Measurements from ENCODE around the gene IGF2R.

The IGF2R gene

GRCh38 chr6:160044687-160045086 is 75.8 kb downstream of the IGF2R start:
- in situ Hi-C loops (cut with HindIII; ENCODE audit: low sequenced_read_pairs), result no loop called here
- TF ChIP-seq CTCF (IDR thresholded peaks at IDR 0.05; ENCODE audit: low read depth, low read length, missing control alignments), result no peak
- no peak for DNase-seq (ENCODE audit: low read depth)
- no peak overlapping the region for H3K4me3 ChIP-seq (ENCODE audit: low read depth, low read length)

- no peak for DNase-seq (ENCODE audit: low read depth)
- in situ Hi-C loops (cut with HindIII; ENCODE audit: low sequenced_read_pairs), result no loop called here
- H3K4me3 ChIP-seq (ENCODE audit: low read depth, low read length), result no peak overlapping the region
- TF ChIP-seq CTCF (IDR thresholded peaks at IDR 0.05; ENCODE audit: low read depth, low read length, missing control alignments), result no peak
Measured at GRCh38 chr6:160048471-160048870, 79.6 kb downstream of the IGF2R start.

- in situ Hi-C loops (cut with HindIII; ENCODE audit: low sequenced_read_pairs), result no loop called here
- no peak overlapping the region for H3K4me3 ChIP-seq (ENCODE audit: low read depth, low read length)
- no peak for TF ChIP-seq CTCF (IDR thresholded peaks at IDR 0.05; ENCODE audit: low read depth, low read length, missing control alignments)
- DNase-seq (ENCODE audit: low read depth), result no peak
Measured at GRCh38 chr6:160049346-160049745, 80.5 kb downstream of the IGF2R start.

- no peak overlapping the region for H3K4me3 ChIP-seq (ENCODE audit: low read depth, low read length)
- no peak for DNase-seq (ENCODE audit: low read depth)
- in situ Hi-C loops (cut with HindIII; ENCODE audit: low sequenced_read_pairs), result no loop called here
- no peak for TF ChIP-seq CTCF (IDR thresholded peaks at IDR 0.05; ENCODE audit: low read depth, low read length, missing control alignments)
Measured at GRCh38 chr6:160050022-160050421, 81.1 kb downstream of the IGF2R start.

GRCh38 chr6:160051390-160051789 is 82.5 kb downstream of the IGF2R start:
- in situ Hi-C loops (cut with HindIII; ENCODE audit: low sequenced_read_pairs), result no loop called here
- TF ChIP-seq CTCF (IDR thresholded peaks at IDR 0.05; ENCODE audit: low read depth, low read length, missing control alignments), result no peak

GRCh38 chr6:160054271-160054670 is 85.4 kb downstream of the IGF2R start:
- DNase-seq (ENCODE audit: low read depth), result no peak
- in situ Hi-C loops (cut with HindIII; ENCODE audit: low sequenced_read_pairs), result no loop called here
- no peak for TF ChIP-seq CTCF (IDR thresholded peaks at IDR 0.05; ENCODE audit: low read depth, low read length, missing control alignments)
- H3K4me3 ChIP-seq (ENCODE audit: low read depth, low read length), result no peak overlapping the region

More at GRCh38 chr6:160051390-160051789, 82.5 kb downstream of the IGF2R start:
- no peak overlapping the region for H3K4me3 ChIP-seq (ENCODE audit: low read depth, low read length)
- no peak for DNase-seq (ENCODE audit: low read depth)

- no peak for TF ChIP-seq CTCF (IDR thresholded peaks at IDR 0.05; ENCODE audit: low read depth, low read length, missing control alignments)
- no peak overlapping the region for H3K4me3 ChIP-seq (ENCODE audit: low read depth, low read length)
- in situ Hi-C loops (cut with HindIII; ENCODE audit: low sequenced_read_pairs), result no loop called here
- DNase-seq (ENCODE audit: low read depth), result no peak
Measured at GRCh38 chr6:160054913-160055312, 86.0 kb downstream of the IGF2R start.

Data from astrocyte of the cerebellum (primary cell).